A549 (cell line): ENCODE results near the gene CREM.

ENCODE experiments used
- FOSL2 ChIP-seq, 2 experiments: fragments of 450-650 bp in 1 of 2; fragments of >200 bp in 1 of 2; sonication (Bioruptor Twin) in 1 of 2; formaldehyde crosslinking; IDR thresholded peaks; 2 replicates each; pipeline versions ENCODE4 v1.5.0 to v1.6.1; 2016 to 2020; ENCODE audit warnings: mild to moderate bottlenecking in 1 of 2, moderate library complexity in 1 of 2
- FOXS1 ChIP-seq: fragments of 250-450 bp; sonication (Bioruptor Pico); IDR thresholded peaks from 2 replicates; pipeline ENCODE4 v1.5.0; 2020; ENCODE audit warnings: mild to moderate bottlenecking, moderate library complexity
- MAFK ChIP-seq: fragments of 450-650 bp; IDR thresholded peaks from 2 replicates; pipeline ENCODE4 v1.6.1; 2014; ENCODE audit not compliant: partially characterized antibody
- POLR2A ChIP-seq: IDR thresholded peaks from 2 replicates; pipeline ENCODE4 v1.6.1; 2012; ENCODE audit warnings: mild to moderate bottlenecking, low read length
- TF ChIP-seq, protein P1 (sequence below): fragments of >200 bp; sonication (Bioruptor Twin); formaldehyde crosslinking; IDR thresholded peaks from 3 replicates; pipeline ENCODE4 v1.5.1; 2016
- TF ChIP-seq, protein P2 (sequence below): fragments of 200-600 bp; sonication (generic); IDR thresholded peaks from 2 replicates; pipeline ENCODE4 v1.6.1; 2016; ENCODE audit warnings: antibody characterized with exemption, mild to moderate bottlenecking, moderate library complexity
- TF ChIP-seq, protein P3 (sequence below): IDR thresholded peaks from 2 replicates; pipeline ENCODE4 v1.6.1; 2012

DNA sequence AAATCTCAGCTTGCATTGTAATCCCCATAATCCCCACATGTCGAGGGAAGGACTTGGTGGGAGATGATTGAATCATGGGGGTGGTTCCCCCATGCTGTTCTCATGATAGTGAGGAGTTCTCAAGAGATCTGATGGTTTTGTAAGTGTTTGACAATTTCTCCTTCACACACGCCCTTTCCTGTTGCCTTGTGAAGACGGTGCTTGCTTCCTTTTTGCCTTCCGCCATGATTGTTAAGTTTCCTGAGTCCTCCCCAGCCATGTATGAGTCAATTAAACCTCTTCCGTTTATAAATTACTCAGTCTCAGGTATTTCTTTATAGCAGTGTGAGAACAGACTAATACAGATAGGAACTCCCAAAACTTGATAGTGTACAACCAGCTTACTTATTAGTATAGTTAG lies 98.6 kb downstream of the CREM start:
- TF ChIP-seq, protein P1, sequence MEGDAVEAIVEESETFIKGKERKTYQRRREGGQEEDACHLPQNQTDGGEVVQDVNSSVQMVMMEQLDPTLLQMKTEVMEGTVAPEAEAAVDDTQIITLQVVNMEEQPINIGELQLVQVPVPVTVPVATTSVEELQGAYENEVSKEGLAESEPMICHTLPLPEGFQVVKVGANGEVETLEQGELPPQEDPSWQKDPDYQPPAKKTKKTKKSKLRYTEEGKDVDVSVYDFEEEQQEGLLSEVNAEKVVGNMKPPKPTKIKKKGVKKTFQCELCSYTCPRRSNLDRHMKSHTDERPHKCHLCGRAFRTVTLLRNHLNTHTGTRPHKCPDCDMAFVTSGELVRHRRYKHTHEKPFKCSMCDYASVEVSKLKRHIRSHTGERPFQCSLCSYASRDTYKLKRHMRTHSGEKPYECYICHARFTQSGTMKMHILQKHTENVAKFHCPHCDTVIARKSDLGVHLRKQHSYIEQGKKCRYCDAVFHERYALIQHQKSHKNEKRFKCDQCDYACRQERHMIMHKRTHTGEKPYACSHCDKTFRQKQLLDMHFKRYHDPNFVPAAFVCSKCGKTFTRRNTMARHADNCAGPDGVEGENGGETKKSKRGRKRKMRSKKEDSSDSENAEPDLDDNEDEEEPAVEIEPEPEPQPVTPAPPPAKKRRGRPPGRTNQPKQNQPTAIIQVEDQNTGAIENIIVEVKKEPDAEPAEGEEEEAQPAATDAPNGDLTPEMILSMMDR: no peak
- TF ChIP-seq POLR2A (no peak), FOXS1 (no peak), FOSL2 (IDR thresholded peaks at IDR 0.05) (no peak), FOSL2 (CRISPR knock-in tag; IDR thresholded peaks at IDR 0.05) (no peak), MAFK (no peak)
- TF ChIP-seq, protein P2, sequence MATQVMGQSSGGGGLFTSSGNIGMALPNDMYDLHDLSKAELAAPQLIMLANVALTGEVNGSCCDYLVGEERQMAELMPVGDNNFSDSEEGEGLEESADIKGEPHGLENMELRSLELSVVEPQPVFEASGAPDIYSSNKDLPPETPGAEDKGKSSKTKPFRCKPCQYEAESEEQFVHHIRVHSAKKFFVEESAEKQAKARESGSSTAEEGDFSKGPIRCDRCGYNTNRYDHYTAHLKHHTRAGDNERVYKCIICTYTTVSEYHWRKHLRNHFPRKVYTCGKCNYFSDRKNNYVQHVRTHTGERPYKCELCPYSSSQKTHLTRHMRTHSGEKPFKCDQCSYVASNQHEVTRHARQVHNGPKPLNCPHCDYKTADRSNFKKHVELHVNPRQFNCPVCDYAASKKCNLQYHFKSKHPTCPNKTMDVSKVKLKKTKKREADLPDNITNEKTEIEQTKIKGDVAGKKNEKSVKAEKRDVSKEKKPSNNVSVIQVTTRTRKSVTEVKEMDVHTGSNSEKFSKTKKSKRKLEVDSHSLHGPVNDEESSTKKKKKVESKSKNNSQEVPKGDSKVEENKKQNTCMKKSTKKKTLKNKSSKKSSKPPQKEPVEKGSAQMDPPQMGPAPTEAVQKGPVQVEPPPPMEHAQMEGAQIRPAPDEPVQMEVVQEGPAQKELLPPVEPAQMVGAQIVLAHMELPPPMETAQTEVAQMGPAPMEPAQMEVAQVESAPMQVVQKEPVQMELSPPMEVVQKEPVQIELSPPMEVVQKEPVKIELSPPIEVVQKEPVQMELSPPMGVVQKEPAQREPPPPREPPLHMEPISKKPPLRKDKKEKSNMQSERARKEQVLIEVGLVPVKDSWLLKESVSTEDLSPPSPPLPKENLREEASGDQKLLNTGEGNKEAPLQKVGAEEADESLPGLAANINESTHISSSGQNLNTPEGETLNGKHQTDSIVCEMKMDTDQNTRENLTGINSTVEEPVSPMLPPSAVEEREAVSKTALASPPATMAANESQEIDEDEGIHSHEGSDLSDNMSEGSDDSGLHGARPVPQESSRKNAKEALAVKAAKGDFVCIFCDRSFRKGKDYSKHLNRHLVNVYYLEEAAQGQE: no peak
- TF ChIP-seq, protein P3, sequence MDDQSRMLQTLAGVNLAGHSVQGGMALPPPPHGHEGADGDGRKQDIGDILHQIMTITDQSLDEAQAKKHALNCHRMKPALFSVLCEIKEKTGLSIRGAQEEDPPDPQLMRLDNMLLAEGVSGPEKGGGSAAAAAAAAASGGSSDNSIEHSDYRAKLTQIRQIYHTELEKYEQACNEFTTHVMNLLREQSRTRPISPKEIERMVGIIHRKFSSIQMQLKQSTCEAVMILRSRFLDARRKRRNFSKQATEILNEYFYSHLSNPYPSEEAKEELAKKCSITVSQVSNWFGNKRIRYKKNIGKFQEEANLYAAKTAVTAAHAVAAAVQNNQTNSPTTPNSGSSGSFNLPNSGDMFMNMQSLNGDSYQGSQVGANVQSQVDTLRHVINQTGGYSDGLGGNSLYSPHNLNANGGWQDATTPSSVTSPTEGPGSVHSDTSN: no peak
